T-helper 2 cell (primary cell): ENCODE measurements around the gene PTCRA.

ENCODE experiments used
- DNase-seq, 5 experiments: peaks; one replicate each; pipeline versions ENCODE4 v3.0.0 to v3.0.0-alpha.2; 2012 to 2022

The PTCRA gene

DNA sequence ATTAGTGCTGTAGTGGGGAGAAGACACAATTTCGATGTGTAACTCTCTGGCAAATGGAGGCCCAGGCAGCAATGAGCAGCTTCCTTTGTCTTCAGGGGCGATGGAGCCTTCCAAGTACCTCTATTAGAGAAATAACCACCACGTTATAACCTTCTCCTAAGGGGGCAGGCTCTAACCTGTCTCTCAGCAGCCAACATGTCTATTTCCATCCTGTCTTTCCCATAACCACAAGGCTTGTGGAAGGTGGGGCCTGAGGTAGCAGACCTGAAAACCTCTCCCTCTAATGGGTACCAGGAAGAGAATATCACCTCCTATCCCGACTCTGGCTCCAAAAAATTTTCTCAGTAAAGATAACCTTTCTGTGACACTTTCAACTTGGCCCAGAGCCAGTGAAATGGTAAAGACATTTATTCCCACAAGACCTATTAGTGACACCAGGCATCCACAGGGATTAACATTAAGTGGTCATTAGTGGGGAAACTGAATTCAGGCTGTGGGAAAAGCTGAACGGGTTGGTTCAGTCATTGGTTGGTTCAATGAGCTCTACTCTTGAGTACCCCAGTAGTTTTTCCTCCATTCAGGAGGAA, 59.2 kb downstream of the PTCRA start:
- no peak for DNase-seq
